HEK293 (cell line): Measurements from ENCODE around the gene OR12D1.

Source experiments
- CTCF ChIA-PET: fragments of 350-600 bp; formaldehyde crosslinking; extraction: SDS; loops from one replicate; lab custom pipeline; 2021; ENCODE audit warnings: antibody characterized with exemption; lab: Yijun Ruan, JAX
- POLR2A ChIA-PET: fragments of 300-600 bp; formaldehyde crosslinking; extraction: SDS; loops from one replicate; lab custom pipeline; 2020; ENCODE audit warnings: antibody characterized with exemption, inconsistent platforms; lab: Yijun Ruan, JAX
- H3K27ac ChIP-seq: fragments of 200-500 bp; sonication (Bioruptor generic); 2 replicates; pipeline ENCODE4 v1.5.1; 2014; ENCODE audit warnings: low read depth, low read length, control low read depth, inconsistent platforms; ENCODE audit errors: extremely low read depth
- H3K36me3 ChIP-seq, 2 experiments: fragments of 200-500 bp in 1 of 2; sonication (Bioruptor generic) in 1 of 2; 1 replicate in 1 of 2; 2 replicates in 1 of 2; pipeline ENCODE4 v1.5.1; 2014 to 2017; ENCODE audit warnings: inconsistent platforms in 2 of 2, low read length in 2 of 2; ENCODE audit not compliant: control insufficient read depth in 2 of 2, insufficient read depth in 1 of 2
- H3K4me1 ChIP-seq: fragments of 200-500 bp; sonication (Bioruptor generic); 2 replicates; pipeline ENCODE4 v1.5.1; 2014; ENCODE audit warnings: mild to moderate bottlenecking, low read length, inconsistent platforms; ENCODE audit not compliant: control insufficient read depth, insufficient read depth
- H3K4me3 ChIP-seq: 2 replicates; pipeline ENCODE4 v1.5.1; 2011; ENCODE audit warnings: low read depth, mild to moderate bottlenecking, control low read depth, low read length, moderate library complexity
- H3K9me3 ChIP-seq: fragments of 200-500 bp; sonication (Bioruptor generic); 2 replicates; pipeline ENCODE4 v1.5.1; 2014; ENCODE audit warnings: low read depth, low read length, inconsistent platforms; ENCODE audit not compliant: control insufficient read depth, insufficient read depth
- HOXC10 ChIP-seq: sonication (generic); formaldehyde crosslinking; IDR thresholded peaks from 2 replicates; pipeline ENCODE4 v1.8.1; 2023; ENCODE audit warnings: mild to moderate bottlenecking, missing genetic modification reagents
- IKZF3 ChIP-seq: fragments of 450-650 bp; IDR thresholded peaks from 2 replicates; pipeline ENCODE4 v1.5.0; 2018; ENCODE audit warnings: missing biosample characterization, mild to moderate bottlenecking, missing genetic modification characterization, moderate library complexity
- SALL2 ChIP-seq: fragments of 450-650 bp; formaldehyde crosslinking; IDR thresholded peaks from 2 replicates; pipeline ENCODE4 v1.5.0; 2017; ENCODE audit warnings: missing biosample characterization, mild to moderate bottlenecking, missing genetic modification characterization, borderline replicate concordance
- WT1 ChIP-seq: fragments of 450-650 bp; formaldehyde crosslinking; IDR thresholded peaks from 2 replicates; pipeline ENCODE4 v1.5.1; 2016; ENCODE audit warnings: missing biosample characterization, missing genetic modification characterization
- ZBTB1 ChIP-seq: fragments of 450-650 bp; formaldehyde crosslinking; IDR thresholded peaks from 2 replicates; pipeline ENCODE4 v1.5.1; 2016; ENCODE audit warnings: missing biosample characterization, missing genetic modification characterization
- ZBTB48 ChIP-seq: fragments of 450-650 bp; formaldehyde crosslinking; IDR thresholded peaks from 2 replicates; pipeline ENCODE4 v1.5.1; 2016; ENCODE audit warnings: missing biosample characterization, missing genetic modification characterization
- ZNF10 ChIP-seq: fragments of 450-650 bp; formaldehyde crosslinking; IDR thresholded peaks from 2 replicates; pipeline ENCODE4 v1.5.1; 2017; ENCODE audit warnings: missing biosample characterization, missing genetic modification characterization
- ZNF146 ChIP-seq: fragments of 450-650 bp; formaldehyde crosslinking; IDR thresholded peaks from 2 replicates; pipeline ENCODE4 v1.5.1; 2016; ENCODE audit warnings: missing biosample characterization, missing genetic modification characterization
- ZNF248 ChIP-seq: fragments of 450-650 bp; formaldehyde crosslinking; IDR thresholded peaks from 2 replicates; pipeline ENCODE4 v1.5.1; 2017; ENCODE audit warnings: missing biosample characterization, missing genetic modification characterization
- ZNF404 ChIP-seq: fragments of 450-650 bp; formaldehyde crosslinking; IDR thresholded peaks from 2 replicates; pipeline ENCODE4 v1.5.1; 2017; ENCODE audit warnings: missing biosample characterization, missing genetic modification characterization
- ZNF426 ChIP-seq: fragments of 450-650 bp; formaldehyde crosslinking; IDR thresholded peaks from 2 replicates; pipeline ENCODE4 v1.5.1; 2017; ENCODE audit warnings: missing biosample characterization, missing genetic modification characterization, mild to moderate bottlenecking, inconsistent platforms, moderate library complexity
- ZNF530 ChIP-seq: fragments of 450-650 bp; formaldehyde crosslinking; IDR thresholded peaks from 2 replicates; pipeline ENCODE4 v1.5.1; 2016; ENCODE audit warnings: low read depth, missing biosample characterization, missing genetic modification characterization
- TF ChIP-seq, protein P1 (sequence below): fragments of 450-650 bp; formaldehyde crosslinking; IDR thresholded peaks from 2 replicates; pipeline ENCODE4 v1.5.1; 2016; ENCODE audit warnings: missing biosample characterization, missing genetic modification characterization
- TF ChIP-seq, protein P2 (sequence below): fragments of 450-650 bp; formaldehyde crosslinking; IDR thresholded peaks from 2 replicates; pipeline ENCODE4 v1.5.1; 2016; ENCODE audit warnings: missing biosample characterization, missing genetic modification characterization
- TF ChIP-seq, protein P3 (sequence below): fragments of 450-650 bp; formaldehyde crosslinking; IDR thresholded peaks from 2 replicates; pipeline ENCODE4 v1.5.1; 2017; ENCODE audit warnings: missing biosample characterization, mild to moderate bottlenecking, missing genetic modification characterization, moderate library complexity
- TF ChIP-seq, protein P4 (sequence below): fragments of 450-650 bp; formaldehyde crosslinking; IDR thresholded peaks from 2 replicates; pipeline ENCODE4 v1.5.1; 2016; ENCODE audit warnings: missing biosample characterization, missing genetic modification characterization, borderline replicate concordance
- TF ChIP-seq, protein P5 (sequence below): fragments of 450-650 bp; formaldehyde crosslinking; IDR thresholded peaks from 2 replicates; pipeline ENCODE4 v1.5.1; 2016; ENCODE audit warnings: missing biosample characterization, missing genetic modification characterization

Gene OR12D1

DNA sequence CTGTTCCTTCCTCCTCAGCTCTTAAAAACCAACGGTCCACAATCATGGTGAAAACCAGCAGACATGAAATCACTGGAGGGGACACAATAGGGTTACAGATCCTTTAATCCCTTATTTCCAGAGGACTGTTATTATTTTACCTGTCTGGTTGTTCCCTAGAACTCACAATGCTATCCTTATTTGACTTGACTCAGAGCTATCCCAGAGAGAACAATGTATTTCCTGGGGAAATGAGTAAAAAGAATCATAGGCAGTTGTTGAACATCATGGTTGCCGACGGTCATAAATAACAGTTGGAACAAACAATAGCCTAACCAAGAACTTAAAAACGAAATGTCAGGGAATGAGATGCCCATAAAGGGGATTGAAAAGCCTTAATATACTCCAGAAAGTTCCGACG is 51.5 kb downstream of the OR12D1 start:
- ChIA-PET POLR2A (no interaction called here), CTCF (interaction anchor here (1.2 to 1.5 kb wide), 3 partner anchors 13 to 124 kb away, joined by 3 to 6 read pairs (median 4); no protein-coding TSS in a partner anchor)
- H3K4me3 ChIP-seq, result no peak overlapping the region
- no peaks in the 10 kb centered on the region for H3K36me3 ChIP-seq
- TF ChIP-seq, protein P1, sequence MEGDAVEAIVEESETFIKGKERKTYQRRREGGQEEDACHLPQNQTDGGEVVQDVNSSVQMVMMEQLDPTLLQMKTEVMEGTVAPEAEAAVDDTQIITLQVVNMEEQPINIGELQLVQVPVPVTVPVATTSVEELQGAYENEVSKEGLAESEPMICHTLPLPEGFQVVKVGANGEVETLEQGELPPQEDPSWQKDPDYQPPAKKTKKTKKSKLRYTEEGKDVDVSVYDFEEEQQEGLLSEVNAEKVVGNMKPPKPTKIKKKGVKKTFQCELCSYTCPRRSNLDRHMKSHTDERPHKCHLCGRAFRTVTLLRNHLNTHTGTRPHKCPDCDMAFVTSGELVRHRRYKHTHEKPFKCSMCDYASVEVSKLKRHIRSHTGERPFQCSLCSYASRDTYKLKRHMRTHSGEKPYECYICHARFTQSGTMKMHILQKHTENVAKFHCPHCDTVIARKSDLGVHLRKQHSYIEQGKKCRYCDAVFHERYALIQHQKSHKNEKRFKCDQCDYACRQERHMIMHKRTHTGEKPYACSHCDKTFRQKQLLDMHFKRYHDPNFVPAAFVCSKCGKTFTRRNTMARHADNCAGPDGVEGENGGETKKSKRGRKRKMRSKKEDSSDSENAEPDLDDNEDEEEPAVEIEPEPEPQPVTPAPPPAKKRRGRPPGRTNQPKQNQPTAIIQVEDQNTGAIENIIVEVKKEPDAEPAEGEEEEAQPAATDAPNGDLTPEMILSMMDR (tag by site-specific recombination), result no peak
- TF ChIP-seq ZNF530 (tag by site-specific recombination), result no peak
- no peak for TF ChIP-seq ZBTB1 (tag by site-specific recombination)
- TF ChIP-seq ZNF248 (tag by site-specific recombination), result no peak
- TF ChIP-seq WT1 (tag by site-specific recombination), result no peak
- TF ChIP-seq, protein P2, sequence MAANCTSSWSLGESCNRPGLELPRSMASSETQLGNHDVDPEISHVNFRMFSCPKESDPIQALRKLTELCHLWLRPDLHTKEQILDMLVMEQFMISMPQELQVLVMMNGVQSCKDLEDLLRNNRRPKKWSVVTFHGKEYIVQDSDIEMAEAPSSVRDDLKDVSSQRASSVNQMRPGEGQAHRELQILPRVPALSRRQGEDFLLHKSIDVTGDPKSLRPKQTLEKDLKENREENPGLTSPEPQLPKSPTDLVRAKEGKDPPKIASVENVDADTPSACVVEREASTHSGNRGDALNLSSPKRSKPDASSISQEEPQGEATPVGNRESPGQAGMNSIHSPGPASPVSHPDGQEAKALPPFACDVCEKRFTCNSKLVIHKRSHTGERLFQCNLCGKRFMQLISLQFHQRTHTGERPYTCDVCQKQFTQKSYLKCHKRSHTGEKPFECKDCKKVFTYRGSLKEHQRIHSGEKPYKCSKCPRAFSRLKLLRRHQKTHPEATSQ (tag by site-specific recombination), result no peak
- TF ChIP-seq ZBTB48 (tag by site-specific recombination), result no peak
- TF ChIP-seq, protein P3, sequence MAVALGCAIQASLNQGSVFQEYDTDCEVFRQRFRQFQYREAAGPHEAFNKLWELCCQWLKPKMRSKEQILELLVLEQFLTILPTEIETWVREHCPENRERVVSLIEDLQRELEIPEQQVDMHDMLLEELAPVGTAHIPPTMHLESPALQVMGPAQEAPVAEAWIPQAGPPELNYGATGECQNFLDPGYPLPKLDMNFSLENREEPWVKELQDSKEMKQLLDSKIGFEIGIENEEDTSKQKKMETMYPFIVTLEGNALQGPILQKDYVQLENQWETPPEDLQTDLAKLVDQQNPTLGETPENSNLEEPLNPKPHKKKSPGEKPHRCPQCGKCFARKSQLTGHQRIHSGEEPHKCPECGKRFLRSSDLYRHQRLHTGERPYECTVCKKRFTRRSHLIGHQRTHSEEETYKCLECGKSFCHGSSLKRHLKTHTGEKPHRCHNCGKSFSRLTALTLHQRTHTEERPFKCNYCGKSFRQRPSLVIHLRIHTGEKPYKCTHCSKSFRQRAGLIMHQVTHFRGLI (tag by site-specific recombination), result no peak
- TF ChIP-seq ZNF146 (tag by site-specific recombination), result no peak
- TF ChIP-seq ZNF10 (tag by site-specific recombination), result no peak
- TF ChIP-seq, protein P4, sequence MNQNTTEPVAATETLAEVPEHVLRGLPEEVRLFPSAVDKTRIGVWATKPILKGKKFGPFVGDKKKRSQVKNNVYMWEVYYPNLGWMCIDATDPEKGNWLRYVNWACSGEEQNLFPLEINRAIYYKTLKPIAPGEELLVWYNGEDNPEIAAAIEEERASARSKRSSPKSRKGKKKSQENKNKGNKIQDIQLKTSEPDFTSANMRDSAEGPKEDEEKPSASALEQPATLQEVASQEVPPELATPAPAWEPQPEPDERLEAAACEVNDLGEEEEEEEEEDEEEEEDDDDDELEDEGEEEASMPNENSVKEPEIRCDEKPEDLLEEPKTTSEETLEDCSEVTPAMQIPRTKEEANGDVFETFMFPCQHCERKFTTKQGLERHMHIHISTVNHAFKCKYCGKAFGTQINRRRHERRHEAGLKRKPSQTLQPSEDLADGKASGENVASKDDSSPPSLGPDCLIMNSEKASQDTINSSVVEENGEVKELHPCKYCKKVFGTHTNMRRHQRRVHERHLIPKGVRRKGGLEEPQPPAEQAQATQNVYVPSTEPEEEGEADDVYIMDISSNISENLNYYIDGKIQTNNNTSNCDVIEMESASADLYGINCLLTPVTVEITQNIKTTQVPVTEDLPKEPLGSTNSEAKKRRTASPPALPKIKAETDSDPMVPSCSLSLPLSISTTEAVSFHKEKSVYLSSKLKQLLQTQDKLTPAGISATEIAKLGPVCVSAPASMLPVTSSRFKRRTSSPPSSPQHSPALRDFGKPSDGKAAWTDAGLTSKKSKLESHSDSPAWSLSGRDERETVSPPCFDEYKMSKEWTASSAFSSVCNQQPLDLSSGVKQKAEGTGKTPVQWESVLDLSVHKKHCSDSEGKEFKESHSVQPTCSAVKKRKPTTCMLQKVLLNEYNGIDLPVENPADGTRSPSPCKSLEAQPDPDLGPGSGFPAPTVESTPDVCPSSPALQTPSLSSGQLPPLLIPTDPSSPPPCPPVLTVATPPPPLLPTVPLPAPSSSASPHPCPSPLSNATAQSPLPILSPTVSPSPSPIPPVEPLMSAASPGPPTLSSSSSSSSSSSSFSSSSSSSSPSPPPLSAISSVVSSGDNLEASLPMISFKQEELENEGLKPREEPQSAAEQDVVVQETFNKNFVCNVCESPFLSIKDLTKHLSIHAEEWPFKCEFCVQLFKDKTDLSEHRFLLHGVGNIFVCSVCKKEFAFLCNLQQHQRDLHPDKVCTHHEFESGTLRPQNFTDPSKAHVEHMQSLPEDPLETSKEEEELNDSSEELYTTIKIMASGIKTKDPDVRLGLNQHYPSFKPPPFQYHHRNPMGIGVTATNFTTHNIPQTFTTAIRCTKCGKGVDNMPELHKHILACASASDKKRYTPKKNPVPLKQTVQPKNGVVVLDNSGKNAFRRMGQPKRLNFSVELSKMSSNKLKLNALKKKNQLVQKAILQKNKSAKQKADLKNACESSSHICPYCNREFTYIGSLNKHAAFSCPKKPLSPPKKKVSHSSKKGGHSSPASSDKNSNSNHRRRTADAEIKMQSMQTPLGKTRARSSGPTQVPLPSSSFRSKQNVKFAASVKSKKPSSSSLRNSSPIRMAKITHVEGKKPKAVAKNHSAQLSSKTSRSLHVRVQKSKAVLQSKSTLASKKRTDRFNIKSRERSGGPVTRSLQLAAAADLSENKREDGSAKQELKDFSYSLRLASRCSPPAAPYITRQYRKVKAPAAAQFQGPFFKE (tag by site-specific recombination), result no peak
- no peak for TF ChIP-seq SALL2 (tag by site-specific recombination)
- no peak for TF ChIP-seq ZNF426
- TF ChIP-seq HOXC10, result no peak
- TF ChIP-seq ZNF404 (tag by site-specific recombination), result no peak
- no peak for TF ChIP-seq IKZF3 (tag by site-specific recombination)
- TF ChIP-seq, protein P5, sequence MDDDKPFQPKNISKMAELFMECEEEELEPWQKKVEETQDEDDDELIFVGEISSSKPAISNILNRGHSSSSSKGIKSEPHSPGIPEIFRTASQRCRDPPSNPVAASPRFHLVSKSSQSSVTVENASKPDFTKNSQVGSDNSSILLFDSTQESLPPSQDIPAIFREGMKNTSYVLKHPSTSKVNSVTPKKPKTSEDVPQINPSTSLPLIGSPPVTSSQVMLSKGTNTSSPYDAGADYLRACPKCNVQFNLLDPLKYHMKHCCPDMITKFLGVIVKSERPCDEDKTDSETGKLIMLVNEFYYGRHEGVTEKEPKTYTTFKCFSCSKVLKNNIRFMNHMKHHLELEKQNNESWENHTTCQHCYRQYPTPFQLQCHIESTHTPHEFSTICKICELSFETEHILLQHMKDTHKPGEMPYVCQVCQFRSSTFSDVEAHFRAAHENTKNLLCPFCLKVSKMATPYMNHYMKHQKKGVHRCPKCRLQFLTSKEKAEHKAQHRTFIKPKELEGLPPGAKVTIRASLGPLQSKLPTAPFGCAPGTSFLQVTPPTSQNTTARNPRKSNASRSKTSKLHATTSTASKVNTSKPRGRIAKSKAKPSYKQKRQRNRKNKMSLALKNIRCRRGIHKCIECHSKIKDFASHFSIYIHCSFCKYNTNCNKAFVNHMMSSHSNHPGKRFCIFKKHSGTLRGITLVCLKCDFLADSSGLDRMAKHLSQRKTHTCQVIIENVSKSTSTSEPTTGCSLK, result no peak
- H3K27ac ChIP-seq, result no peak overlapping the region
- H3K4me1 ChIP-seq, result no peaks in the 10 kb centered on the region
- no peaks in the 10 kb centered on the region for H3K9me3 ChIP-seq
